Urinary bladder (tissue), 4 donors: Measurements from ENCODE around the gene HOXB13. TPM values are rescaled to one million over a fixed set of nuclear protein-coding genes. Genes with fewer than 3 reads are reported as not detected.

ENCODE experiments used
- DNase-seq: peaks from one replicate; pipeline ENCODE4 v3.0.0-alpha.2; 2015; ENCODE audit errors: extremely low spot score
- H3K27ac ChIP-seq: one replicate; pipeline ENCODE4 v1.5.1; 2013; ENCODE audit warnings: low read depth, mild to moderate bottlenecking, moderate library complexity
- H3K36me3 ChIP-seq: one replicate; pipeline ENCODE4 v1.6.1; 2013; ENCODE audit warnings: mild to moderate bottlenecking, moderate library complexity; ENCODE audit not compliant: insufficient read depth
- H3K4me1 ChIP-seq: one replicate; pipeline ENCODE4 v1.6.1; 2013; ENCODE audit warnings: mild to moderate bottlenecking, moderate library complexity; ENCODE audit not compliant: insufficient read depth
- H3K4me3 ChIP-seq: one replicate; pipeline ENCODE4 v1.5.1; 2013; ENCODE audit warnings: low read depth, low read length
- WGBS: extraction: QIAGEN DNeasy Blood & Tissue Kit; methylation state at CpG from one replicate; pipeline ENCODE4 v1.1.7; 2013; 5-methylcytosine and 5-hydroxymethylcytosine counted together
- polyA plus RNA-seq: library from polyadenylated mRNA; stranded (reverse); fragments of 200-250 nt; gene quantifications from one replicate; pipeline ENCODE4 v1.2.3, GENCODE V29; 2013
- total RNA-seq: library from RNA; depleted of rRNA; stranded (reverse); fragments of >200 nt; gene quantifications from one replicate; pipeline ENCODE4 v1.2.3, GENCODE V29; 2014
- donor health status: healthy with polysubstance abuse.
- donor health status: healthy.

The HOXB13 gene
- total and polyA plus RNA-seq, 2 donors, result 1.5 to 1.7 TPM

DNA sequence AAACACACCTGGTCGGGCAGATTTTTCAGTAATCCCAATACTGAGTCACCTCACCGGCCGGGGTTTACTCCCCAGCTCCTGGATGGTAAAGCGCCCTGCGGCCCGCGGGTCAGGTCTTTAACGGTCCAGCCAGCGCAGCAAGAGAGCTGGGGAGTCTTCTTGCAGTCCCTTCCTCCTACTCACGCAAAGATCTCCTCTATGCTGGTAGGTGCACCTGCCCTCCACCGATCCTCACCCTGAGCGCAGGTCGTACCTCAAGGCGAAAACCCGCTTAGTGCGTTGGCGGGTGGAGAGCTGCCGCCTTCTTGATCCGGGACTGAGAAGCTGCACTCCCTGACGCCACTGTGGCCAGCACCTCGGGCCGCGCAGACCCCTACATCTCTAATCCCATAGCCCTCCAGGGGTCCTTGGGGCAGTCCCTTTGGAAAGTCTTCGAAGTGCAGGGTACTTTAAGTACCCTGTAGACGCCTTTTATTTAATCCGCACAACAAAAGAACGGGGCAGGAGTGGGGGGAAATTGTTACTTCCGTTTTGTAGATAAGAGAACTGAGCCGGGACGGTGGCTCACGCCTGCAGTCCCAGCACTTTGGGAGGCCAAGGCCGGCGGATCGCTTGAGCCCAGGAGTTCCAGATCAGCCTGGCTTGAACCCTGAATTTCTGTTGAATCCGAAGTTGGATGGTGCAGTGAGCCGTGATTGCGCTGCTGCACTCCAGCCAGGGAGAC lies 10.4 kb upstream of the HOXB13 start:
- no peak for DNase-seq
- H3K27ac ChIP-seq, result no peak overlapping the region
- H3K36me3 ChIP-seq, result no peaks in the 10 kb centered on the region
- 5% methylated on average over 37 of the region's 37 CpGs for whole genome bisulfite sequencing
- H3K4me1 ChIP-seq, result no peaks in the 10 kb centered on the region
- no peak overlapping the region for H3K4me3 ChIP-seq

DNA sequence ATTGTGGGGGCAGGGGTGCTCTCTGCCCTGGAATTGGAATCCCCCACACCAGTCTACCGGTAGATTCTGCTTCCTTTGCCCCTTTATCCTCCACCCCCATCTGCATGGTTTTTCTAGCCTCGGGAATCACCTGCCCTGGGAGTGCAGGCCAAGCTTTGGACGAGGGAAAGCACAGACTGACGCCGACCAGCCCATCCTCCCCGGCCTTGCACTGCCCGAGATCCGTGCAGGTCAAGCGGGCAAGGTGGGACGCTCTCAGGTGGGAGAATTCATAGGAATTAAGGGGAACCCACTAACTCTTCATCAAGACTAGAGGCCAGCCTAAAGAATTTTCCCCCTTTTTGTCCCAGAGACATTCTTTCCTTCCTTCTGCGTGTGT lies 9.9 kb upstream of the HOXB13 start:
- DNase-seq, result no peak
- Histone ChIP-seq H3K36me3 (no peaks in the 10 kb centered on the region), H3K4me1 (no peaks in the 10 kb centered on the region), H3K27ac (no peak overlapping the region), H3K4me3 (no peak overlapping the region)
- WGBS, result 9% methylated on average over 11 of the region's 11 CpGs

DNA sequence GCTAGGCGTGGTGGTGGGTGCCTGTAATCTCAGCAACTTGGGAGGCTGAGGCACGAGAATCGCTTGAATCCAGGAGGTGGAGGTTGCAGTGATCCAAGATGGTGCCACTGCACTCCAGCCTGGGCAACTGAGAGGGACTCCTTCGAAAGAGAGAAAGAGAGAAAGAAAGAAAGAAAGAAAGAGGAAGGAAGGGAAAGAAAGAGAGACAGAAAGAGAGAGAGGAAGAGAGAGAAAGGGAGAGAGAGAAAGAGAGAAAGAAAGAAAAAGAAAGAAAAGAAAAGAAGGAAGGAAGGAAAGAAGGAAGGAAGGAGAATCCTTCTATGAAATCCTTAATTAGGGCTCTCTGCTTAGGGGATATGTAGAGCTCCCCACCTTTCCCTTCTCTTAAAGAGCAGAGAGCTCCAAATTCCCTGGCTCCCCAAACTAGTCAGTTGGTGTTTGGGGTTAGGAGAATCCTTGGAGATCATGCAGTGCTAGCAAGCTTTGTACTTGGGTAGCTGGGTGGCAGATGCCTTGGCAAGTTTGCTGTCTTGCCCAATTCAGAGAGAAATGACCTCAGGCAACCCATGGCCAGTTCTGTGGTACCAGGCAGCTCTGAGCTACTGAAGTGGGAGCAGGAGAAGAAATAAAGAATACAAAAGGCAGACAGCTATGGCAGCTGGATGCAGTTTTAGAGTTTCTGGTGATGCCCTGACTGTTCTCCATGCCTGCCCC lies 8.9 kb upstream of the HOXB13 start:
- no peak overlapping the region for H3K4me3 ChIP-seq
- DNase-seq, result no peak
- H3K4me1 ChIP-seq, result no peaks in the 10 kb centered on the region
- WGBS, result 63% methylated on average over 4 of the region's 4 CpGs
- H3K36me3 ChIP-seq, result no peaks in the 10 kb centered on the region
- no peak overlapping the region for H3K27ac ChIP-seq

DNA sequence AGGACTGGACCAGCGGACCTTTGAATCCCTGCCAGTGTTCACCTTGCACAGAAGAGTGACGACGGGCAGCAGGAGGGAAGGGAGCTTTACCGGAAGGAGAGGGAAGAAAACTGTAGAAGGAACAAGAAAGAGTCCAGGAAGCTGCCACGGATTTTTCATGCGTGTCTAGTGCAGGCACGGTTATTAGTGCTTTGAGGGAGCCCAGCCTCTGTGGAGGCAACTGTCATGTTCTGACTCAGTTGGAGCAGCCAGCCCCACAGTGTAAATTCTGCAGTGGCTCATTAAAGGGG lies 6.5 kb upstream of the HOXB13 start:
- Histone ChIP-seq H3K4me3 (no peak overlapping the region), H3K27ac (no peak overlapping the region), H3K36me3 (no peaks in the 10 kb centered on the region), H3K4me1 (no peaks in the 10 kb centered on the region)
- WGBS, result 7% methylated on average over 7 of the region's 7 CpGs
- DNase-seq, result no peak

DNA sequence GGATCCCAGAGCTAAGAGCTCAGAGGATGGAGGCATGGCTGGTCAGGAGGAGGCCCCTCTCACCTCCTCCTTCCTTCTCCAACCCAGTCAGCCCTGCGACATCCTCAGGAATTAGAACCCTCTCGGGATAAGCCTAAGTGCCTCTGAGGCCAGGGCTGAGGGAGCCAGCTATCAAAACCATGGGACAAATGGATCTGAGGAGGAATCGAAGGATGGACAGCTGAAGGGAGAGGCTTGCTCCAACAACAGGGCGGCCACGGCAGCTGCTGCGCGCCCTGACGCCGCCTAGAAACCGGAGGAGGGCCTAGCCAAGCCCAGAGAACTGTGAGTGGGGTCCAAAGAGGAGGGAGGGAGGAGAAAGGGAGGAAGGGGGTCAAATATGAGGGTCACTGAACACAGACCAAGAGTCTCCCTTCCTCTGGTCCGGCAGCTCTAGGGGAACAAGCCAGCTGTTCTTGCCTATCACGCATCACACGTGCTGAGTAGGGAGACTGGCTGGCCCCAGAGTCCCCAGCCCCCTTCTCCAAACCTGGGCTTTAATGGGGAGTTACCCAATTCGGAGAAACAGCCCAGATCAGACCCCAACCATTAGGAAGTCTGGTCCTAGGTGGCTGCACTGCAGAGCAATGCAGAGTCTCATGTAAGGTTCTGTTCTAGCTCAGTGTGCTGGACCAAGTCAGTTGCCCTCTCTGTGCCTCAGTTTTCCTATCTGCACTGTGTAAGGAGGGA lies 5.9 kb upstream of the HOXB13 start:
- 17% methylated on average over 14 of the region's 14 CpGs for WGBS
- Histone ChIP-seq H3K27ac (no peak overlapping the region), H3K4me1 (no peaks in the 10 kb centered on the region), H3K36me3 (no peaks in the 10 kb centered on the region), H3K4me3 (no peak overlapping the region)
- no peak for DNase-seq

DNA sequence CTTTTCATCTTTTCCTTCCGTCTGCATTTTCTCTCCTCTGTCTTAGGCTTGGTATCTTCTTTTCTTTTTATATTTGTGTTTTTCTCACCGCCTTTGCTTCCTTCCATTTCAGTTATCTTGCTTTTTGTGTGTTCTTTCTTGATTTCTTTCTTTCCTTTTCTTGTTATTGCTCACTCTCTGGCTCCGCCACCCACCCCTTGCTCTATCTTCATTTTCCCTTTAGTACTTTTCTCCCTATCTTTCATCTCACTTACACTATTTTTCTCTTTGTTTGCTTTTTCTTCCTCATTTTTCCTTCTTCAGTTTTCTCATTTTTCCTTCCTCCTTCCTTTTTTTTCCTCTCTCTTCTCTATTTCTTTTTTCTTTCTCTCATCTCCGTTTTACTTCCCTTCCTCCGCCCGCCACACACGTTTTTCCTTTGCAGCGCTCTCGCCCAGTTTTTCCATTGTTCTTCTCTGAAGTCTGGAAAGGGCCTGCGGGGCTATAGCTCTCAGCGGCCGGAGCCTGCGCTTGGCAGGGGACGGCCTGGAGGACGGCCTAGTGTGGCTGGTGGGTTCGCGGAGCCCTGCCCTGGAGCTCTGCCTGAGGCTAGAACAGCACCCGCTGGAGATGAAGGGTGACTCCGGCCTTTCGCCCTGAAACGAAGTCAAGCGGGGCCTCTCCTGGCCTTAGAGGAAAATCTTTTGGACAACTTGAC lies 5.2 kb upstream of the HOXB13 start:
- no peak overlapping the region for H3K4me3 ChIP-seq
- no peak overlapping the region for H3K27ac ChIP-seq
- H3K36me3 ChIP-seq, result no peaks in the 10 kb centered on the region
- DNase-seq, result no peak
- 14% methylated on average over 22 of the region's 22 CpGs for WGBS
- H3K4me1 ChIP-seq, result no peaks in the 10 kb centered on the region

DNA sequence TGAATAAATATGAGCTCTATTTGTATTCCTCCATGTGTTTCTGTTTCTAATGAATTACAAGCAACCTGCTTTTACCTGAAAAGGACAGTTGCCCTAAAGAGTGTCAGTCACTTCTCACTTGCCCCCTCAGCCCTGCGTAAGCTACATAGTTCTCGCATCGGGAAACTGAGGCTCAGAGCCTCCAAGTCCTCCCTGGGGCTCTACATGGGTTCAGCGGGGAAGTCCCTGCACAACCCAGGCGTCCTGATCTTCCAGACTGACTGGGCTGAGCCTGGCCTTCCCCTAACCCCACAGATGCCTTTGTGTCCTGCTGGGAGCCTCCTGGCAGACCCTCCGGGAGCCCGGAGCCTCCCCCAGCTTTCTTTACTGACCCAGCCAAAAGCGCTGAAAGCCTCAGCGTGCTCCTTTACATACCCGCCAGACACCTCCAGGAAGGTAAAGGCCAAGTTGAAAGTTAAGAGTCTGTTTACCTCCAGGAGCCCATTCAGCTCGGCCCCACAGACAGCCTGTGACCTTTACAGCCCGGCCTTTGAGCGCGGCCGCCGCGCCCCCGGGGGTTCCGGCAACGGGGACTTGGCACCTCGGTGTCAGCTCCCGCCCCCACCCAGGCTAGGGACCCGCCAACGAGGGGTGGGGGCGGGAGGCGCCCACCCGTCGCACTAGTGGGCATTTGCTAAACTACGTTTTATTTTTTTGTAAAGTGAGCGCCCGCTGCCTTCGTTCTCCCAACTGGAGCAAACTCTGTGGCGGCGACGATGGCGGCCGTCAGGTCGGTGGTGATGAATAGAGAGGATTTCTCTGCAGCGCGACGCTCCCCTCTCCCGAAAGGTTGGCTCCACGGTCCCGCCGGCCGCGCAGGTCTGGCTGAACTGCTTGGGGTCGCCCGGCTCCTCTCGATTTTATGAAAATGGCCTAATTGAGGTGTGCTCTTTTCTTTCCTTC lies 4.4 kb upstream of the HOXB13 start:
- Histone ChIP-seq H3K4me1 (no peaks in the 10 kb centered on the region), H3K4me3 (no peak overlapping the region), H3K36me3 (no peaks in the 10 kb centered on the region), H3K27ac (no peak overlapping the region)
- DNase-seq, result no peak
- 7% methylated on average over 50 of the region's 50 CpGs for WGBS

DNA sequence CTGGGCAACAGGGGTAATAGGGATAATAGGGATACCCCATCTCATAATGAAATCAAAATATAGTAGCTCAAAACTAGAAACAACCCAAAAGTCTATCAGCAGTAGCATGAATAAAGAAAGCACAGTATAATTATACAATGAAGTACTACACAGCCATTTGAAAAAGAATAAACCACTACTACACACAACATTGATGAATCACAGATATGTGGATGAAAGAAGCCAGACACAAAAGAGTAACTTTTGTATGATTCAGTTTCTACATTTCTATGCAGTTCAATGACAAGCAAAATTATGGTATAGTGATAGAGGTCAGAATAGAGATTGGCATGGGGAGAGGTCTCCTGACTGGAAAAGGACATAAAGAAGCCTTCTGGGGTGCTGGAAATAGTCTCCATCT lies 2.8 kb upstream of the HOXB13 start:
- H3K36me3 ChIP-seq, result no peaks in the 10 kb centered on the region
- no peak overlapping the region for H3K4me3 ChIP-seq

DNA sequence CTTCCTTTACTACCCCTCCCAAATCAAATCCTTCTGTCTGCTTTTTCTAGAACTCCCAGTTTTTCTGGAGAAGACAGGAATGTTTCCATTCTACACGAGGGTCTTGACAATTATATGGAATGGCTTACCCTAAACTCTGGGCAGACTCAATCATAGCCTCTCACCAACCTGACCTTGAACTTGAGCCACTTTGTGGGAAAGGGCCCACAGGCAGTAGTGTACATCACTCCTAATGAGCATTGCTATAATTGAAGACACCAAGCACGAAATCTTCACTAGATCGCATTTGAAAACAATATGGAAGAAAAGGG lies 1.6 kb upstream of the HOXB13 start:
- Histone ChIP-seq H3K36me3 (no peaks in the 10 kb centered on the region), H3K4me1 (no peaks in the 10 kb centered on the region), H3K27ac (no peak overlapping the region), H3K4me3 (no peak overlapping the region)
- WGBS, result 48% methylated on average over 3 of the region's 3 CpGs
- no peak for DNase-seq

More for the DNA sequence above, 2.8 kb upstream of the HOXB13 start:
- no peaks in the 10 kb centered on the region for H3K4me1 ChIP-seq
- H3K27ac ChIP-seq, result no peak overlapping the region
- DNase-seq, result no peak

DNA sequence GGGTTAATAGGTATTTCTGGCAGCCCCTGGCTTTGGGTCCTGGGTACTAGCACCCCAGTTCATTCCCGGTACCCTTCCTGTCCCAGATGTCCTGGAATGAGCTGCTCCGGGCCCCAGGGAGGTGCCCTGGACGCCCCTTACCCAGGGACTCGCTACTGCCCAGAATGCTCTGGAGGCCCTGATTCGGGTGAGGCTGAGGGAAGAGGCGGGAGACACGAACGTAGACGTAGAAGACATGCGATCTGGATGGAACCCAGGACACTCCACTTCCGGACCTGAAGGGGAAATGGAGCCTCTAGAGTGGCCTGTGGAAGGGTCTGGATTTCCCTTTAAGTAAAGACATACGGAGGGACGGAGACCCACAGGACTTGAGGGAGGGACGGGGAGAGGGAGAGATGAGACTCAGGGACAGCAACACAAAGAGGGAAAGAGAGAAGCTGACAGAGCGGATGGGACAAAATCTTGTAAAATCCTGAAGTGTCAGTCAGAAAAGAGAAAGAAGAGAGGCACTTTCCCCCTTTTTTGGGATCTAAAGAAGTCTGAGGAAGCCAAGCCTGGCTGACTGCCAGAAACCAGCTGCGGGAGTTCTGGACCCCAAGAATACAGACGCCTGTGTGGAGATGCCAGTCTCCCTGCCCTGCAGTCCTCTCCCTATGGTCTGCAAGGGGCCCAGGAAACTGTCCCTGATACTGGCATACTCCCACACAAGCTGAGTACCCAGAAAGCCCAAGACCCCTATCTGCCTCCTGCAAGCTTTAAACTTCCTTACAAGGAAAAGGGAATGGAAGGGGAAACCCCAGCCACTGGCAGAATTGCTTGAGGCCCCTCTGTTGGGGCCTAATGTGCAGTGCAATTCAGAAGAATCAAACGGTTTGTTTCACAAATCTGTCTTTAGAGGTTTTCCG lies 1.0 kb upstream of the HOXB13 start:
- H3K36me3 ChIP-seq, result no peaks in the 10 kb centered on the region
- H3K4me3 ChIP-seq, result peak overlapping the region; percentile 6
- DNase-seq, result no peak
- H3K4me1 ChIP-seq, result no peaks in the 10 kb centered on the region
- H3K27ac ChIP-seq, result no peak overlapping the region
- WGBS, result 8% methylated on average over 19 of the region's 19 CpGs

DNA sequence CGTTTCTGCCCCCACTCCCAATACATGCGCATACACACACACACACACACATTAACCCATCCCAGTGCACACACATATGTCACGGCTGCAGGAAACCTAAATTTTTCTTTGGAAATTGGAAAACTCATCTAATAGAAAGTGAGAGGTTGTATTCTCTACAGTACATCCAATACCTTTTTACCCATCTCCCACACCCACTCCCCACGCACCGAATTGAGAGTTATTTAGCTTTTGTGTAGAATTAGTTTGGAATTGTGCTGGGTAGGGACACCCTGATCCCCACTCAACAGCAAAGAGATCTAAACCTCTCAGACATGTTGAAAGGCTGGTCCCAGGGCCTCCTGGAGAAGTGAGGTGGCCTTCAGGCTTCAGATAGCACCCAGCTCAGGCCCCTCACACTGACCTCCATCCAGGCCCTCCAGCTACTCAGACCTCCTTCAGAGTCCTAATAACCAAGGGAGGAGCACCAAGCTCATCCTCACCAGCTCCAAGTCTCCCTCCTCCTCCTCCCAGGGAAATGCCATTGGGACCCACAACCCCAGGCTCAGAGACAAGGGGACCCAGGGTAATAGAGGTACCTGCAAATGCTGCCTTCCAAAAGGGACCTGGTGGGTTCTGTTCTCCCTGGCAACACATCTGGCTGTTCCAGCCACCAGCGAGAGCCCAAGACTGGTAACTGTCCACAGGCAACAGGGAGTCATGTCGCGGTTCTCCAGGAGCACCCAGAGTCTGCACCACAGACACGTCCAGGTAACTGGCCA lies 955 bp downstream of the HOXB13 start:
- no peak for DNase-seq
- Histone ChIP-seq H3K27ac (no peak overlapping the region), H3K4me1 (no peaks in the 10 kb centered on the region), H3K4me3 (no peak overlapping the region), H3K36me3 (no peaks in the 10 kb centered on the region)
- WGBS, result 32% methylated on average over 9 of the region's 9 CpGs

DNA sequence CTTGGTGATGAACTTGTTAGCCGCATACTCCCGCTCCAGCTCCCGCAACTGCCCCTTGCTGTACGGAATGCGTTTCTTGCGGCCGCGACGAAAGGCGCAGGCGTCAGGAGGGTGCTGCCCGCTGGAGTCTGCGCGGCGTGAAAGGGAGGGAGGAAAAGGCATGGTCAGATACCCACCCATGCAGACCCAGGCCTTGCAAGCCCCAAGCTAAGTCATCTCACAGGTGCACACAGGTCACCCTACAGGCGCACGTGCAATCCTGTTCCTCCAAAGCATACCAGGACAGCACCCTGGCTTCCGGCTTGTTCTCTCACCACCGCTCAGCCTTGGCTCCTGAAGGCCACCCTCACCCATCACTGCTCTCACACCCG lies 1.6 kb downstream of the HOXB13 start:
- Histone ChIP-seq H3K27ac (no peak overlapping the region), H3K4me1 (no peaks in the 10 kb centered on the region), H3K4me3 (no peak overlapping the region), H3K36me3 (no peaks in the 10 kb centered on the region)
- WGBS, result 16% methylated on average over 20 of the region's 20 CpGs
- no peak for DNase-seq
